CD8-positive, alpha-beta memory T cell (primary cell): ENCODE data around the gene ERC2. TPM values are rescaled to one million over a fixed set of nuclear protein-coding genes. Genes with fewer than 3 reads are reported as not detected.

Experiments
- CTCF ChIA-PET: fragments of 350-600 bp; sonication (Branson Sonifier 250); formaldehyde crosslinking; loops from one replicate; lab custom pipeline; 2021; ENCODE audit warnings: antibody characterized with exemption; lab: Charles Lee
- POLR2A ChIA-PET: fragments of 350-600 bp; sonication (Branson Sonifier 250); formaldehyde crosslinking; loops from one replicate; lab custom pipeline; 2021; ENCODE audit warnings: antibody characterized with exemption; lab: Charles Lee
- DNase-seq, 5 donors: peaks; one replicate each; pipeline versions ENCODE4 v3.0.0 to v3.0.0-alpha.2; 2020 to 2022; ENCODE audit warnings: mixed read lengths in 1 of 5
- H3K27ac ChIP-seq: one replicate; pipeline ENCODE4 v1.7.0; 2013; ENCODE audit warnings: low read depth, mild to moderate bottlenecking, low read length, moderate library complexity
- H3K27me3 ChIP-seq: 2 replicates; pipeline ENCODE4 v1.7.0; 2013; ENCODE audit warnings: low read length, mild to moderate bottlenecking; ENCODE audit not compliant: insufficient read depth, poor library complexity, severe bottlenecking
- H3K36me3 ChIP-seq: 2 replicates; pipeline ENCODE4 v1.7.0; 2013; ENCODE audit warnings: mild to moderate bottlenecking, low read length, moderate library complexity; ENCODE audit not compliant: insufficient read depth
- H3K4me1 ChIP-seq: 2 replicates; pipeline ENCODE4 v1.7.0; 2013; ENCODE audit warnings: mild to moderate bottlenecking, low read length, moderate library complexity; ENCODE audit not compliant: insufficient read depth
- H3K4me3 ChIP-seq: 2 replicates; pipeline ENCODE4 v1.7.0; 2013; ENCODE audit warnings: mild to moderate bottlenecking, low read length
- H3K9me3 ChIP-seq: 2 replicates; pipeline ENCODE4 v1.7.0; 2013; ENCODE audit warnings: mild to moderate bottlenecking, low read length
- H3K27ac Mint-ChIP-seq, 8 donors: one replicate each; pipeline ENCODE4 v1.8.0; 2020 to 2021; ENCODE audit warnings: mixed read lengths in 8 of 8, mild to moderate bottlenecking in 6 of 8, inconsistent platforms in 3 of 8, moderate library complexity in 3 of 8
- H3K27me3 Mint-ChIP-seq, 2 donors: one replicate each; pipeline ENCODE4 v1.8.0; 2020 to 2021; ENCODE audit warnings: mixed read lengths in 2 of 2, mild to moderate bottlenecking in 1 of 2, moderate library complexity in 1 of 2
- H3K36me3 Mint-ChIP-seq, 3 donors: one replicate each; pipeline ENCODE4 v1.8.0; 2020 to 2021; ENCODE audit warnings: mixed read lengths in 3 of 3, inconsistent platforms in 1 of 3, mild to moderate bottlenecking in 1 of 3
- H3K4me1 Mint-ChIP-seq, 3 donors: one replicate each; pipeline ENCODE4 v1.8.0; 2020 to 2021; ENCODE audit warnings: mixed read lengths in 3 of 3, inconsistent platforms in 1 of 3, mild to moderate bottlenecking in 1 of 3
- H3K4me3 Mint-ChIP-seq, 7 donors: one replicate each; pipeline ENCODE4 v1.8.0; 2020 to 2021; ENCODE audit warnings: mixed read lengths in 7 of 7, mild to moderate bottlenecking in 6 of 7, moderate library complexity in 4 of 7, inconsistent platforms in 2 of 7
- H3K9me3 Mint-ChIP-seq, 5 donors: one replicate each; pipeline ENCODE4 v1.8.0; 2020 to 2022; ENCODE audit warnings: mixed read lengths in 5 of 5, mild to moderate bottlenecking in 3 of 5, moderate library complexity in 2 of 5, inconsistent platforms in 1 of 5
- polyA plus RNA-seq: library from polyadenylated mRNA; unstranded; fragments of 300-500 nt; fragmentation: Illumina TruSeq; gene quantifications from one replicate; pipeline ENCODE4 v1.2.3, GENCODE V29; 2021
- total RNA-seq, 2 experiments: library from RNA; stranded (reverse); gene quantifications; one replicate each; pipeline ENCODE4 v1.2.3, GENCODE V29; 2021

Gene ERC2
- total and polyA plus RNA-seq, 3 experiments from 2014 or later, result not detected

- no peaks in the 10 kb centered on the region for H3K4me1 ChIP-seq
- ChIA-PET CTCF (no interaction called here), POLR2A (no interaction called here)
- H3K36me3 Mint-ChIP-seq, result no peaks in the 10 kb centered on the region
- no peak overlapping the region for H3K4me3 ChIP-seq
- no peaks in the 10 kb centered on the region for H3K36me3 ChIP-seq
- H3K27ac ChIP-seq, result no peak overlapping the region
- no peaks in the 10 kb centered on the region for H3K27me3 ChIP-seq
- no peak overlapping the region for H3K4me3 Mint-ChIP-seq
- DNase-seq, result no peak
- H3K4me1 Mint-ChIP-seq, result no peaks in the 10 kb centered on the region
- no peak overlapping the region for H3K27ac Mint-ChIP-seq
- peaks cover 0 to 5% (median 0%) of the 10 kb centered on the region in 5 donors for H3K9me3 Mint-ChIP-seq
- H3K27me3 Mint-ChIP-seq, result no peaks in the 10 kb centered on the region
- no peaks in the 10 kb centered on the region for H3K9me3 ChIP-seq
Observed at GRCh38 chr3:55882006-55882405, 586.3 kb downstream of the ERC2 start.

- Histone ChIP-seq H3K4me1 (no peaks in the 10 kb centered on the region), H3K4me3 (no peak overlapping the region), H3K27ac (no peak overlapping the region), H3K27me3 (no peaks in the 10 kb centered on the region), H3K36me3 (no peaks in the 10 kb centered on the region), H3K9me3 (no peaks in the 10 kb centered on the region)
- ChIA-PET POLR2A (no interaction called here), CTCF (no interaction called here)
- Mint-ChIP-seq H3K27me3 (no peaks in the 10 kb centered on the region), H3K27ac (no peak overlapping the region), H3K9me3 (peaks cover 0 to 13% (median 0%) of the 10 kb centered on the region in 5 donors), H3K36me3 (no peaks in the 10 kb centered on the region), H3K4me3 (no peak overlapping the region), H3K4me1 (no peaks in the 10 kb centered on the region)
- no peak for DNase-seq
Observed at GRCh38 chr3:55880357-55880756, 587.9 kb downstream of the ERC2 start.

GRCh38 chr3:55879901-55880331, 588.4 kb downstream of the ERC2 start:
- Mint-ChIP-seq H3K27ac (no peak overlapping the region), H3K4me1 (no peaks in the 10 kb centered on the region), H3K27me3 (no peaks in the 10 kb centered on the region), H3K4me3 (no peak overlapping the region), H3K9me3 (peaks cover 0 to 13% (median 0%) of the 10 kb centered on the region in 5 donors), H3K36me3 (no peaks in the 10 kb centered on the region)
- DNase-seq, result no peak
- CTCF ChIA-PET, result no interaction called here
- Histone ChIP-seq H3K27ac (no peak overlapping the region), H3K4me3 (no peak overlapping the region), H3K36me3 (no peaks in the 10 kb centered on the region), H3K27me3 (no peaks in the 10 kb centered on the region), H3K9me3 (no peaks in the 10 kb centered on the region), H3K4me1 (no peaks in the 10 kb centered on the region)
- POLR2A ChIA-PET, result no interaction called here

GRCh38 chr3:55877703-55878102, 590.6 kb downstream of the ERC2 start:
- H3K4me1 ChIP-seq, result no peaks in the 10 kb centered on the region

GRCh38 chr3:55876560-55876959, 591.7 kb downstream of the ERC2 start:
- no peak overlapping the region for H3K27ac Mint-ChIP-seq
- ChIA-PET POLR2A (no interaction called here), CTCF (no interaction called here)
- no peak for DNase-seq
- no peaks in the 10 kb centered on the region for H3K27me3 Mint-ChIP-seq
- H3K4me3 Mint-ChIP-seq, result no peak overlapping the region
- H3K9me3 ChIP-seq, result no peaks in the 10 kb centered on the region
- no peak overlapping the region for H3K27ac ChIP-seq
- H3K4me1 ChIP-seq, result no peaks in the 10 kb centered on the region
- H3K27me3 ChIP-seq, result no peaks in the 10 kb centered on the region
- peaks cover 0 to 17% (median 2%) of the 10 kb centered on the region in 5 donors for H3K9me3 Mint-ChIP-seq
- no peaks in the 10 kb centered on the region for H3K36me3 ChIP-seq
- H3K36me3 Mint-ChIP-seq, result no peaks in the 10 kb centered on the region
- H3K4me3 ChIP-seq, result no peak overlapping the region
- no peaks in the 10 kb centered on the region for H3K4me1 Mint-ChIP-seq

More at GRCh38 chr3:55877703-55878102, 590.6 kb downstream of the ERC2 start:
- ChIA-PET POLR2A (no interaction called here), CTCF (no interaction called here)
- H3K4me3 ChIP-seq, result no peak overlapping the region
- H3K36me3 ChIP-seq, result no peaks in the 10 kb centered on the region
- Mint-ChIP-seq H3K27me3 (no peaks in the 10 kb centered on the region), H3K9me3 (peaks cover 0 to 17% (median 2%) of the 10 kb centered on the region in 5 donors), H3K4me3 (no peak overlapping the region), H3K27ac (no peak overlapping the region), H3K36me3 (no peaks in the 10 kb centered on the region), H3K4me1 (no peaks in the 10 kb centered on the region)
- DNase-seq, result no peak
- no peaks in the 10 kb centered on the region for H3K27me3 ChIP-seq
- H3K27ac ChIP-seq, result no peak overlapping the region
- H3K9me3 ChIP-seq, result no peaks in the 10 kb centered on the region

GRCh38 chr3:55875113-55875512, 593.2 kb downstream of the ERC2 start:
- no peaks in the 10 kb centered on the region for H3K4me1 Mint-ChIP-seq
- no peaks in the 10 kb centered on the region for H3K27me3 Mint-ChIP-seq
- no peaks in the 10 kb centered on the region for H3K36me3 Mint-ChIP-seq
- ChIA-PET CTCF (no interaction called here), POLR2A (no interaction called here)
- Histone ChIP-seq H3K27me3 (no peaks in the 10 kb centered on the region), H3K27ac (no peak overlapping the region), H3K4me3 (no peak overlapping the region), H3K9me3 (no peaks in the 10 kb centered on the region), H3K4me1 (no peaks in the 10 kb centered on the region), H3K36me3 (no peaks in the 10 kb centered on the region)
- peaks cover 0 to 17% (median 2%) of the 10 kb centered on the region in 5 donors for H3K9me3 Mint-ChIP-seq
- DNase-seq, result no peak
- no peak overlapping the region for H3K27ac Mint-ChIP-seq
- H3K4me3 Mint-ChIP-seq, result no peak overlapping the region

GRCh38 chr3:55873523-55874254, 594.6 kb downstream of the ERC2 start:
- Histone ChIP-seq H3K27me3 (no peaks in the 10 kb centered on the region), H3K4me1 (no peaks in the 10 kb centered on the region), H3K9me3 (no peaks in the 10 kb centered on the region), H3K4me3 (no peak overlapping the region), H3K36me3 (no peaks in the 10 kb centered on the region), H3K27ac (no peak overlapping the region)
- H3K27me3 Mint-ChIP-seq, result no peaks in the 10 kb centered on the region
- DNase-seq, result no peak
- no peaks in the 10 kb centered on the region for H3K36me3 Mint-ChIP-seq
- H3K4me1 Mint-ChIP-seq, result no peaks in the 10 kb centered on the region
- no peak overlapping the region for H3K4me3 Mint-ChIP-seq
- peaks cover 0 to 17% (median 5%) of the 10 kb centered on the region in 5 donors for H3K9me3 Mint-ChIP-seq
- ChIA-PET CTCF (no interaction called here), POLR2A (no interaction called here)
- no peak overlapping the region for H3K27ac Mint-ChIP-seq

GRCh38 chr3:55870594-55870993, 597.7 kb downstream of the ERC2 start:
- Histone ChIP-seq H3K9me3 (no peaks in the 10 kb centered on the region), H3K27me3 (no peaks in the 10 kb centered on the region), H3K4me3 (no peak overlapping the region), H3K4me1 (no peaks in the 10 kb centered on the region), H3K36me3 (no peaks in the 10 kb centered on the region), H3K27ac (no peak overlapping the region)
- peaks cover 0 to 7% (median 4%) of the 10 kb centered on the region in 5 donors for H3K9me3 Mint-ChIP-seq
- no peaks in the 10 kb centered on the region for H3K4me1 Mint-ChIP-seq
- no peaks in the 10 kb centered on the region for H3K27me3 Mint-ChIP-seq
- DNase-seq, result no peak
- H3K36me3 Mint-ChIP-seq, result no peaks in the 10 kb centered on the region
- POLR2A ChIA-PET, result no interaction called here
- no peak overlapping the region for H3K27ac Mint-ChIP-seq
- CTCF ChIA-PET, result no interaction called here
- H3K4me3 Mint-ChIP-seq, result no peak overlapping the region
